Measurements from ENCODE around the gene HAP1. TPM values are rescaled to one million over a fixed set of nuclear protein-coding genes. Genes with fewer than 3 reads are reported as not detected.

The HAP1 gene
- total and polyA plus RNA-seq, 7 donors: under 0.01 to 4.3 (median 0.71) TPM

GRCh38 chr17:41738077-41738800, 3.8 kb upstream of the HAP1 start:
- no peak overlapping the region for H3K4me3 ChIP-seq
- peak; percentile 88 for DNase-seq
- no peaks in the 10 kb centered on the region for H3K9me3 ChIP-seq
- no peak for TF ChIP-seq EP300 (IDR thresholded peaks at IDR 0.05)
- TF ChIP-seq CTCF (IDR thresholded peaks at IDR 0.05): peak; percentile 95 to 99 (median 98)
- peaks cover 22 to 47% (median 42%) of the 10 kb centered on the region in 3 donors for H3K27me3 ChIP-seq
- WGBS, 2 donors: 33 to 35% methylated on average over 10 of the region's 10 CpGs
- H3K27ac ChIP-seq: no peak overlapping the region
- intact Hi-C loops (cut with DNase I): loop anchor here (1.0 to 10.0 kb wide), 3 partner anchors 63 to 227 kb away; partner anchors contain the start of genes CNP and KLHL11
- H3K36me3 ChIP-seq: no peaks in the 10 kb centered on the region
- H3K4me1 ChIP-seq: peaks cover 0 to 23% (median 18%) of the 10 kb centered on the region in 4 donors

GRCh38 chr17:41737680-41738023, 3.2 kb upstream of the HAP1 start:
- 34 to 45% methylated on average over 5 of the region's 5 CpGs for WGBS, 2 donors

GRCh38 chr17:41736983-41737679, 2.7 kb upstream of the HAP1 start:
- no peak overlapping the region for H3K27ac ChIP-seq
- intact Hi-C loops (cut with DNase I): loop anchor here (10.0 kb wide), 1 partner anchor 228 kb away; the partner anchor contains the start of gene CNP
- peaks cover 22 to 58% (median 48%) of the 10 kb centered on the region in 3 donors for H3K27me3 ChIP-seq
- WGBS, 2 donors: 62 to 71% methylated on average over 17 of the region's 17 CpGs
- H3K36me3 ChIP-seq: no peaks in the 10 kb centered on the region
- TF ChIP-seq EP300 (IDR thresholded peaks at IDR 0.05) (no peak), POLR2A (IDR thresholded peaks at IDR 0.05) (no peak), CTCF (IDR thresholded peaks at IDR 0.05) (no peak), POLR2AphosphoS5 (IDR thresholded peaks at IDR 0.05) (no peak)
- no peaks in the 10 kb centered on the region for H3K9me3 ChIP-seq
- H3K4me1 ChIP-seq: peaks cover 0 to 23% (median 18%) of the 10 kb centered on the region in 4 donors
- no peak overlapping the region for H3K4me3 ChIP-seq
- no peak for DNase-seq

More at GRCh38 chr17:41737680-41738023, 3.2 kb upstream of the HAP1 start:
- H3K27me3 ChIP-seq: peaks cover 22 to 53% (median 43%) of the 10 kb centered on the region in 3 donors
- H3K36me3 ChIP-seq: no peaks in the 10 kb centered on the region
- intact Hi-C loops (cut with DNase I): loop anchor here (1.0 to 10.0 kb wide), 3 partner anchors 64 to 227 kb away; partner anchors contain the start of genes CNP and KLHL11
- no peak overlapping the region for H3K4me3 ChIP-seq
- H3K9me3 ChIP-seq: no peaks in the 10 kb centered on the region
- H3K27ac ChIP-seq: no peak overlapping the region
- H3K4me1 ChIP-seq: peaks cover 0 to 23% (median 18%) of the 10 kb centered on the region in 4 donors
- TF ChIP-seq POLR2AphosphoS5 (IDR thresholded peaks at IDR 0.05) (no peak), CTCF (IDR thresholded peaks at IDR 0.05) (no peak), EP300 (IDR thresholded peaks at IDR 0.05) (no peak), POLR2A (IDR thresholded peaks at IDR 0.05) (no peak)
- no peak for DNase-seq

- intact Hi-C loops (cut with DNase I): loop anchor here (10.0 kb wide), 1 partner anchor 229 kb away; the partner anchor contains the start of gene CNP
- TF ChIP-seq POLR2AphosphoS5 (IDR thresholded peaks at IDR 0.05) (no peak), EP300 (IDR thresholded peaks at IDR 0.05) (no peak), CTCF (IDR thresholded peaks at IDR 0.05) (no peak), POLR2A (IDR thresholded peaks at IDR 0.05) (no peak)
- no peak for DNase-seq
- H3K4me1 ChIP-seq: peaks cover 0 to 23% (median 18%) of the 10 kb centered on the region in 4 donors
- 89 to 93% methylated on average over 4 of the region's 4 CpGs for WGBS, 2 donors
- H3K27ac ChIP-seq: no peak overlapping the region
- H3K27me3 ChIP-seq: peaks cover 22 to 60% (median 51%) of the 10 kb centered on the region in 3 donors
- no peaks in the 10 kb centered on the region for H3K36me3 ChIP-seq
- H3K4me3 ChIP-seq: no peak overlapping the region
- no peaks in the 10 kb centered on the region for H3K9me3 ChIP-seq
Measured at GRCh38 chr17:41735744-41736143, 1.3 kb upstream of the HAP1 start.

Measured in sigmoid colon (tissue), 7 donors.